Prostate gland (tissue), 2 donors: Measurements from ENCODE around the gene WNT3. TPM values are rescaled to one million over a fixed set of nuclear protein-coding genes. Genes with fewer than 3 reads are reported as not detected.
A peak's percentile ranks its signal among the peaks of the same experiment; 100 is the strongest.
"Not testable (repeated sequence)": the region's sequence is repeated elsewhere in the genome, so short reads cannot be mapped to it uniquely, and the experiment has no call there.

ENCODE experiments used
- DNase-seq: peaks from one replicate; pipeline ENCODE4 v3.0.0-alpha.2; 2019; ENCODE audit warnings: low spot score
- H3K27ac ChIP-seq, 2 donors: fragments of 200-600 bp; sonication (generic); 2 replicates each; pipeline ENCODE4 v1.5.1; 2017 to 2019
- H3K27me3 ChIP-seq: fragments of 200-600 bp; sonication (generic); replicated peaks from 2 replicates; pipeline ENCODE4 v1.5.1; 2019; ENCODE audit not compliant: insufficient read depth
- H3K36me3 ChIP-seq, 2 donors: fragments of 200-600 bp; sonication (generic); 1 replicate in 1 of 2; 2 replicates in 1 of 2; pipeline versions ENCODE4 v1.5.1 to v1.8.1; 2017 to 2019
- H3K4me1 ChIP-seq: fragments of 200-600 bp; sonication (generic); replicated peaks from 2 replicates; pipeline ENCODE4 v1.5.1; 2019
- H3K4me3 ChIP-seq, 2 donors: fragments of 200-600 bp; sonication (generic); 2 replicates each; pipeline ENCODE4 v1.5.1; 2017 to 2019
- H3K9me3 ChIP-seq: fragments of 200-600 bp; sonication (generic); 2 replicates; pipeline ENCODE4 v1.5.1; 2017
- POLR2A ChIP-seq: fragments of 450-650 bp; IDR thresholded peaks from one replicate; pipeline ENCODE4 v1.6.1; 2016; ENCODE audit warnings: antibody characterized with exemption, mild to moderate bottlenecking
- POLR2AphosphoS5 ChIP-seq: sonication (generic); formaldehyde crosslinking; IDR thresholded peaks from one replicate; pipeline ENCODE4 v1.6.1; 2017; ENCODE audit warnings: antibody characterized with exemption
- WGBS: methylation state at CpG from one replicate; pipeline ENCODE4 v1.1.5; 2018; 5-methylcytosine and 5-hydroxymethylcytosine counted together
- intact Hi-C: fragments of 100-400 bp; cut with DNase I; formaldehyde crosslinking; loops from one replicate; pipeline ENCODE4 v1.14.2; 2022
- total RNA-seq, 2 donors: library from RNA; depleted of rRNA; stranded (reverse); fragments of >200 nt; gene quantifications; one replicate each; pipeline ENCODE4 v1.1.0, GENCODE V29; 2016
- TF ChIP-seq, protein P1 (sequence below), 4 experiments: fragments of 200-600 bp in 2 of 4; fragments of 450-650 bp in 2 of 4; sonication (generic) in 2 of 4; IDR thresholded peaks; 1 replicate in 3 of 4; 2 replicates in 1 of 4; pipeline ENCODE4 v1.5.1; 2016 to 2019; ENCODE audit warnings: antibody characterized with exemption in 4 of 4, mild to moderate bottlenecking in 2 of 4, moderate library complexity in 2 of 4

WNT3 gene
- total RNA-seq, 2 donors from 2014 or later: 2.0 to 7.7 TPM

DNA sequence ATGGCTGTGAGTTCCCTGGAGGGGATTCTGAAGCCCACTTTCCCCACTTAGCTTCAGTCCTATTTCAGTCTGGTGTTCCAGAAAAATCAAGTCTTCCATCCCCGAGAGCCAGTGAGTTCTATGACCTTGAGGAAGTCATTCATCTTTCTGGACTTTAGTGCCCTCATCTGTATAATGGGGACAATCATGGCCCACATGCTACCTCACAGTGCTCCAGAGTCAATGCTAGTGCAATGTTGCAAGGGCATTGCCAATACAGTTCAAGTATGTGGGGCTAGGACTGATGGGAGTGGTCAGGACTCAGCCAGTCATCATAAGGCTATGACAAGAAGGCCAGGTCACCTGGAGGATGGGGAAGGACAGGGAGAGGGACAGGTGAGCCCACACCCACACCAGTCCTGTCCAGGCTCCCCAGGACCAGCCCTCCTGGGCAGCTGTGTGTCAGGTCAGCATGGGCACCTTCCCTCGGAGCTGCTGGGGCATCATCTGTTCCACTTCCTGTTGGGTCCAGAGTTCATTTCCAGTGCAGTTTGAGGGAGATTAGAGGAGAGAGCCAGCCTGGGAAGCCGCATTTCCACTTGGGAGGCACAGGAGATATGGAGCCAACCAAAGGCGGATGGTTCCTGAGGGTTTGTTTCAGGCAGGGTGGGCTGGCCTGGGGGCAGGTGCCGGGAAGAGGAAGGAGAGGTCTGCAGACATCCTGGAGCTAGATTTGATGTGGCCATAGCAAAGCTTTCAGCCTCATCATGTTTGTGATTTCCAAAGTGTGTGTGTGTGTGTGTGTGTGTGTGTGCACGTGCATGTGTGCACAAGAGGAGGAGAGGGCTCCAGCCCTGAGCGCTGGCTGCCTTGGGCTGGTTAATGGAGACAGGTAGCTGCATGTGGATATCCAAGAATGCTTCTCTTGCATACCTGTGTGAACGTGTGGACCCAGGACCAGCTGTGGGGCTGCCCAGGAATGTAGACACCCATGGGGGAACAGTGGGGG, 29.0 kb upstream of the WNT3 start:
- TF ChIP-seq, protein P1, sequence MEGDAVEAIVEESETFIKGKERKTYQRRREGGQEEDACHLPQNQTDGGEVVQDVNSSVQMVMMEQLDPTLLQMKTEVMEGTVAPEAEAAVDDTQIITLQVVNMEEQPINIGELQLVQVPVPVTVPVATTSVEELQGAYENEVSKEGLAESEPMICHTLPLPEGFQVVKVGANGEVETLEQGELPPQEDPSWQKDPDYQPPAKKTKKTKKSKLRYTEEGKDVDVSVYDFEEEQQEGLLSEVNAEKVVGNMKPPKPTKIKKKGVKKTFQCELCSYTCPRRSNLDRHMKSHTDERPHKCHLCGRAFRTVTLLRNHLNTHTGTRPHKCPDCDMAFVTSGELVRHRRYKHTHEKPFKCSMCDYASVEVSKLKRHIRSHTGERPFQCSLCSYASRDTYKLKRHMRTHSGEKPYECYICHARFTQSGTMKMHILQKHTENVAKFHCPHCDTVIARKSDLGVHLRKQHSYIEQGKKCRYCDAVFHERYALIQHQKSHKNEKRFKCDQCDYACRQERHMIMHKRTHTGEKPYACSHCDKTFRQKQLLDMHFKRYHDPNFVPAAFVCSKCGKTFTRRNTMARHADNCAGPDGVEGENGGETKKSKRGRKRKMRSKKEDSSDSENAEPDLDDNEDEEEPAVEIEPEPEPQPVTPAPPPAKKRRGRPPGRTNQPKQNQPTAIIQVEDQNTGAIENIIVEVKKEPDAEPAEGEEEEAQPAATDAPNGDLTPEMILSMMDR (IDR thresholded peaks at IDR 0.05): no peak
- no peak for TF ChIP-seq POLR2A
- no peak for TF ChIP-seq POLR2AphosphoS5
- Histone ChIP-seq H3K27ac (no peak overlapping the region), H3K4me1 (peaks cover 5% of the 10 kb centered on the region), H3K27me3 (no peaks in the 10 kb centered on the region), H3K9me3 (no peaks in the 10 kb centered on the region), H3K4me3 (no peak overlapping the region), H3K36me3 (no peaks in the 10 kb centered on the region)
- intact Hi-C loops: no loop called here
- 53% methylated on average over 8 of the region's 8 CpGs for WGBS
- DNase-seq: no peak

- Histone ChIP-seq H3K9me3 (no peaks in the 10 kb centered on the region), H3K4me3 (no peak overlapping the region), H3K36me3 (no peaks in the 10 kb centered on the region), H3K27me3 (no peaks in the 10 kb centered on the region), H3K27ac (no peak overlapping the region), H3K4me1 (no peaks in the 10 kb centered on the region)
- TF ChIP-seq, protein P1 (IDR thresholded peaks at IDR 0.05): peak in 1 of 4 experiments; percentile 35
- TF ChIP-seq POLR2AphosphoS5: no peak
- DNase-seq: no peak
- 97% methylated on average over 3 of the region's 3 CpGs for WGBS
- intact Hi-C loops: loop anchor here (5.0 kb wide), 1 partner anchor 99 kb away; no protein-coding TSS in a partner anchor
Measured at GRCh38 chr17:46842835-46843234, 24.3 kb upstream of the WNT3 start.

GRCh38 chr17:46841561-46842379, 23.3 kb upstream of the WNT3 start:
- H3K27me3 ChIP-seq: no peaks in the 10 kb centered on the region
- H3K9me3 ChIP-seq: no peaks in the 10 kb centered on the region
- no peaks in the 10 kb centered on the region for H3K4me1 ChIP-seq
- DNase-seq: no peak
- intact Hi-C loops: loop anchor here (5.0 kb wide), 1 partner anchor 101 kb away; no protein-coding TSS in a partner anchor
- no peak for TF ChIP-seq POLR2A
- no peak for TF ChIP-seq POLR2AphosphoS5
- TF ChIP-seq, protein P1 (IDR thresholded peaks at IDR 0.05): peak; percentile 41 to 67 (median 51)
- no peaks in the 10 kb centered on the region for H3K36me3 ChIP-seq
- no peak overlapping the region for H3K27ac ChIP-seq
- WGBS: 17% methylated on average over 43 of the region's 43 CpGs
- no peak overlapping the region for H3K4me3 ChIP-seq

- not testable (repeated sequence) for H3K4me1 ChIP-seq, H3K36me3 ChIP-seq, DNase-seq, H3K27me3 ChIP-seq, H3K4me3 ChIP-seq, H3K9me3 ChIP-seq, H3K27ac ChIP-seq
- intact Hi-C loops: loop anchor here (5.0 kb wide), 1 partner anchor 102 kb away; no protein-coding TSS in a partner anchor
- WGBS: 50% methylated on average over 3 of the region's 3 CpGs
Measured at GRCh38 chr17:46840596-46840995, 22.1 kb upstream of the WNT3 start.

GRCh38 chr17:46839211-46839610, 20.7 kb upstream of the WNT3 start:
- Histone ChIP-seq H3K4me3 (no peak overlapping the region), H3K27ac (no peak overlapping the region), H3K27me3 (no peaks in the 10 kb centered on the region), H3K9me3 (no peaks in the 10 kb centered on the region), H3K4me1 (no peaks in the 10 kb centered on the region), H3K36me3 (no peaks in the 10 kb centered on the region)
- no peak for DNase-seq
- TF ChIP-seq POLR2AphosphoS5 (no peak), POLR2A (no peak)
- TF ChIP-seq, protein P1 (IDR thresholded peaks at IDR 0.05): no peak
- intact Hi-C loops: no loop called here
- WGBS: 91% methylated on average over 5 of the region's 5 CpGs
